Spleen (tissue), 11 donors: ENCODE results near the gene SAAL1. TPM values are rescaled to one million over a fixed set of nuclear protein-coding genes. Genes with fewer than 3 reads are reported as not detected.

Source experiments
- DNase-seq: peaks from one replicate; pipeline ENCODE4 v3.0.0-alpha.2; 2020
- H3K27ac ChIP-seq, 8 donors: fragments of 200-600 bp; sonication (generic) in 7 of 8; 1 replicate in 4 of 8; 2 replicates in 4 of 8; pipeline versions ENCODE4 v1.5.0 to v1.8.0; 2016 to 2021; ENCODE audit warnings: inconsistent platforms in 4 of 8, mild to moderate bottlenecking in 4 of 8, moderate library complexity in 1 of 8
- H3K27me3 ChIP-seq, 7 donors: fragments of 200-600 bp; sonication (generic) in 6 of 7; replicated peaks in 1 of 7; 1 replicate in 4 of 7; 2 replicates in 3 of 7; pipeline versions ENCODE4 v1.5.0 to v1.8.0; 2016 to 2021; ENCODE audit warnings: inconsistent platforms in 3 of 7, mild to moderate bottlenecking in 1 of 7
- H3K36me3 ChIP-seq, 6 donors: fragments of 200-600 bp; sonication (generic) in 5 of 6; 1 replicate in 4 of 6; 2 replicates in 2 of 6; pipeline versions ENCODE4 v1.5.0 to v1.8.0; 2016 to 2021; ENCODE audit warnings: inconsistent platforms in 2 of 6
- H3K4me1 ChIP-seq, 6 donors: fragments of 200-600 bp; sonication (generic) in 5 of 6; 1 replicate in 3 of 6; 2 replicates in 3 of 6; pipeline versions ENCODE4 v1.5.0 to v1.8.0; 2016 to 2021; ENCODE audit warnings: inconsistent platforms in 3 of 6
- H3K4me3 ChIP-seq, 8 donors: fragments of 200-600 bp; sonication (generic) in 7 of 8; 1 replicate in 4 of 8; 2 replicates in 4 of 8; pipeline versions ENCODE4 v1.5.0 to v1.8.0; 2016 to 2021; ENCODE audit warnings: inconsistent platforms in 4 of 8, mild to moderate bottlenecking in 4 of 8, moderate library complexity in 2 of 8
- H3K9me3 ChIP-seq, 8 donors: fragments of 200-600 bp; sonication (generic) in 7 of 8; 1 replicate in 4 of 8; 2 replicates in 4 of 8; pipeline versions ENCODE4 v1.5.0 to v1.8.0; 2016 to 2021; ENCODE audit warnings: inconsistent platforms in 4 of 8
- CTCF ChIP-seq, 11 experiments: fragments of 200-600 bp in 7 of 11; fragments of 450-650 bp in 4 of 11; sonication (generic) in 4 of 11; IDR thresholded peaks in 8 of 11; conservative IDR thresholded peaks in 3 of 11; 1 replicate in 7 of 11; 2 replicates in 4 of 11; pipeline versions ENCODE4 v1.4.0 to v1.8.0; 2016 to 2021; ENCODE audit warnings: antibody characterized with exemption in 11 of 11, inconsistent platforms in 4 of 11, mild to moderate bottlenecking in 1 of 11
- POLR2A ChIP-seq, 3 donors: fragments of 450-650 bp; IDR thresholded peaks; one replicate each; pipeline ENCODE4 v1.5.1; 2017; ENCODE audit warnings: antibody characterized with exemption in 3 of 3, mild to moderate bottlenecking in 1 of 3
- POLR2AphosphoS5 ChIP-seq, 3 donors: sonication (generic); formaldehyde crosslinking; IDR thresholded peaks; one replicate each; pipeline ENCODE4 v1.5.1; 2017; ENCODE audit warnings: antibody characterized with exemption in 3 of 3
- WGBS, 5 donors: extraction: QIAGEN DNeasy Blood & Tissue Kit in 3 of 5; methylation state at CpG; one replicate each; pipeline versions ENCODE4 v1.1.5 to v1.1.7; 2013 to 2018; 5-methylcytosine and 5-hydroxymethylcytosine counted together
- intact Hi-C: fragments of 100-400 bp; cut with DNase I; formaldehyde crosslinking; loops from one replicate; pipeline ENCODE4 v1.15.0; 2023; ENCODE audit warnings: low total_unique reads
- polyA plus RNA-seq, 3 donors: library from polyadenylated mRNA; stranded (reverse); fragments of 200-250 nt; gene quantifications; one replicate each; pipeline ENCODE4 v1.2.1, GENCODE V29; 2013
- total RNA-seq, 7 donors: library from RNA; depleted of rRNA in 3 of 7; stranded (reverse); fragments of >200 nt in 3 of 7; fragmentation: NEBNext Ultra II Directional in 4 of 7; extraction: Animal tissue kit (Norgen Biotek cat#: 25700) in 4 of 7; gene quantifications; one replicate each; pipeline versions ENCODE4 v1.1.0 to v1.2.1, GENCODE V29; 2016 to 2021
- donor health status: healthy with polysubstance abuse.
- donor health status: DM: no; HTN: no; CAD: no; lungs with moderate emphysema.
- donor health status: DM: no; HTN: no; CAD: no.
- donor health status: Bipolar disorder and iron deficiency.
- donor health status: healthy.
- donor health status: DM: no; HTN: no; CAD: no.
- donor health status: DM: yes; HTN: yes; CAD: no.

Gene SAAL1
- total and polyA plus RNA-seq, 10 donors, result 12.7 to 26.9 (median 15.2) TPM

- H3K4me1 ChIP-seq, result no peaks in the 10 kb centered on the region
- no peaks in the 10 kb centered on the region for H3K27me3 ChIP-seq
- 83 to 93% (median 86%) methylated on average over 3 of the region's 3 CpGs for WGBS, 5 donors
- H3K4me3 ChIP-seq, result no peak overlapping the region
- no peak for TF ChIP-seq CTCF (IDR thresholded peaks at IDR 0.05 in 8 of 11, conservative IDR thresholded peaks at IDR 0.05 in 3 of 11)
- no peak for TF ChIP-seq POLR2AphosphoS5 (IDR thresholded peaks at IDR 0.05)
- no peak for TF ChIP-seq POLR2A (IDR thresholded peaks at IDR 0.05)
- peaks cover 0 to 31% (median 13%) of the 10 kb centered on the region in 6 donors for H3K36me3 ChIP-seq
- no peaks in the 10 kb centered on the region for H3K9me3 ChIP-seq
- DNase-seq, result no peak
- no peak overlapping the region for H3K27ac ChIP-seq
- intact Hi-C loops, result no loop called here
Measured at GRCh38 chr11:18075444-18075843, 30.4 kb downstream of the SAAL1 start.

- no peaks in the 10 kb centered on the region for H3K4me1 ChIP-seq
- TF ChIP-seq POLR2AphosphoS5 (IDR thresholded peaks at IDR 0.05) (no peak), CTCF (IDR thresholded peaks at IDR 0.05 in 8 of 11, conservative IDR thresholded peaks at IDR 0.05 in 3 of 11) (no peak), POLR2A (IDR thresholded peaks at IDR 0.05) (no peak)
- no peak overlapping the region for H3K4me3 ChIP-seq
- intact Hi-C loops, result no loop called here
- H3K9me3 ChIP-seq, result no peaks in the 10 kb centered on the region
- H3K27me3 ChIP-seq, result no peaks in the 10 kb centered on the region
- DNase-seq, result no peak
- H3K27ac ChIP-seq, result no peak overlapping the region
- 75 to 81% (median 78%) methylated on average over 4 of the region's 4 CpGs for WGBS, 5 donors
- peaks cover 0 to 6% (median 0%) of the 10 kb centered on the region in 6 donors for H3K36me3 ChIP-seq
Measured at GRCh38 chr11:18071098-18071705, 34.7 kb downstream of the SAAL1 start.

GRCh38 chr11:18067372-18067771, 38.5 kb downstream of the SAAL1 start:
- 89 to 98% (median 95%) methylated on average over 2 of the region's 2 CpGs for WGBS, 5 donors
- Histone ChIP-seq H3K4me3 (no peak overlapping the region), H3K9me3 (no peaks in the 10 kb centered on the region), H3K27ac (no peak overlapping the region), H3K4me1 (no peaks in the 10 kb centered on the region), H3K36me3 (peaks cover 0 to 6% (median 0%) of the 10 kb centered on the region in 6 donors), H3K27me3 (no peaks in the 10 kb centered on the region)
- TF ChIP-seq POLR2A (IDR thresholded peaks at IDR 0.05) (no peak), CTCF (IDR thresholded peaks at IDR 0.05 in 8 of 11, conservative IDR thresholded peaks at IDR 0.05 in 3 of 11) (no peak), POLR2AphosphoS5 (IDR thresholded peaks at IDR 0.05) (no peak)
- no peak for DNase-seq
- intact Hi-C loops, result no loop called here

- peaks cover 0 to 6% (median 0%) of the 10 kb centered on the region in 6 donors for H3K36me3 ChIP-seq
- no peak for DNase-seq
- no peak overlapping the region for H3K27ac ChIP-seq
- no peaks in the 10 kb centered on the region for H3K9me3 ChIP-seq
- TF ChIP-seq POLR2A (IDR thresholded peaks at IDR 0.05) (no peak), CTCF (IDR thresholded peaks at IDR 0.05 in 8 of 11, conservative IDR thresholded peaks at IDR 0.05 in 3 of 11) (no peak), POLR2AphosphoS5 (IDR thresholded peaks at IDR 0.05) (no peak)
- H3K4me1 ChIP-seq, result no peaks in the 10 kb centered on the region
- 85 to 98% (median 96%) methylated on average over 2 of the region's 2 CpGs for WGBS, 5 donors
- no peaks in the 10 kb centered on the region for H3K27me3 ChIP-seq
- no peak overlapping the region for H3K4me3 ChIP-seq
- intact Hi-C loops, result no loop called here
Measured at GRCh38 chr11:18066626-18067025, 39.3 kb downstream of the SAAL1 start.
